ENCODE data around the gene ZNF436. TPM values are rescaled to one million over a fixed set of nuclear protein-coding genes. Genes with fewer than 3 reads are reported as not detected.

The ZNF436 gene
- total and polyA plus RNA-seq, 5 donors: 4.4 to 13.8 (median 12.0) TPM

Other genes starting within 250 kb of the ZNF436 start
- gene LUZP1, start 201.0 kb downstream of the ZNF436 start, total RNA-seq: 10 to 100 TPM; 33.2 to 61.9 (median 42.4) TPM
- 9.5 TPM for gene LUZP1, start 201.0 kb downstream of the ZNF436 start, polyA plus RNA-seq
- not detected for gene HTR1D, start 152.3 kb downstream of the ZNF436 start, total RNA-seq
- 0.05 TPM for gene HTR1D, start 152.3 kb downstream of the ZNF436 start, polyA plus RNA-seq
- gene HNRNPR, start 25.6 kb downstream of the ZNF436 start, total RNA-seq: 10 to 100 TPM; 59.8 to 73.7 (median 62.1) TPM
- gene HNRNPR, start 25.6 kb downstream of the ZNF436 start, polyA plus RNA-seq: 50.8 TPM
- 10 to 100 TPM; 36.4 to 79.5 (median 49.1) TPM for gene TCEA3, start 54.9 kb upstream of the ZNF436 start, total RNA-seq
- 48.7 TPM for gene TCEA3, start 54.9 kb upstream of the ZNF436 start, polyA plus RNA-seq
- 10 to 100 TPM; 31.4 to 45.2 (median 34.1) TPM for gene ASAP3, start 114.3 kb upstream of the ZNF436 start, total RNA-seq
- 34.2 TPM for gene ASAP3, start 114.3 kb upstream of the ZNF436 start, polyA plus RNA-seq
- under 1 TPM in 3 of 4 donors, not detected in 1; 0.06 to 0.82 (median 0.40) TPM for gene E2F2, start 161.4 kb upstream of the ZNF436 start, total RNA-seq
- gene E2F2, start 161.4 kb upstream of the ZNF436 start, polyA plus RNA-seq: 0.05 TPM
- gene ID3, start 189.7 kb upstream of the ZNF436 start, total RNA-seq: 100 to 1,000 TPM; 162 to 225 (median 179) TPM
- 208 TPM for gene ID3, start 189.7 kb upstream of the ZNF436 start, polyA plus RNA-seq